ENCODE measurements around the gene IKZF2.

IKZF2 gene

GRCh38 chr2:213091765-213092164, 59.6 kb downstream of the IKZF2 start:
- in situ Hi-C loops (cut with HindIII; ENCODE audit: low sequenced_read_pairs) = no loop called here
- no peak for TF ChIP-seq CTCF (IDR thresholded peaks at IDR 0.05; ENCODE audit: low read depth, low read length)
- no peak overlapping the region for H3K4me3 ChIP-seq (ENCODE audit: low read depth, low read length)
- DNase-seq (ENCODE audit: low read depth, low spot score) = no peak

- no peak overlapping the region for H3K4me3 ChIP-seq (ENCODE audit: low read depth, low read length)
- in situ Hi-C loops (cut with HindIII; ENCODE audit: low sequenced_read_pairs) = no loop called here
- DNase-seq (ENCODE audit: low read depth, low spot score) = no peak
- TF ChIP-seq CTCF (IDR thresholded peaks at IDR 0.05; ENCODE audit: low read depth, low read length) = no peak
These were observed 60.6 kb downstream of the IKZF2 start for GRCh38 chr2:213090772-213091171.

GRCh38 chr2:213089438-213089837, 62.0 kb downstream of the IKZF2 start:
- no peak for DNase-seq (ENCODE audit: low read depth, low spot score)
- in situ Hi-C loops (cut with HindIII; ENCODE audit: low sequenced_read_pairs) = no loop called here
- TF ChIP-seq CTCF (IDR thresholded peaks at IDR 0.05; ENCODE audit: low read depth, low read length) = no peak
- H3K4me3 ChIP-seq (ENCODE audit: low read depth, low read length) = no peak overlapping the region

GRCh38 chr2:213087040-213087439, 64.4 kb downstream of the IKZF2 start:
- in situ Hi-C loops (cut with HindIII; ENCODE audit: low sequenced_read_pairs) = no loop called here
- H3K4me3 ChIP-seq (ENCODE audit: low read depth, low read length) = no peak overlapping the region
- no peak for DNase-seq (ENCODE audit: low read depth, low spot score)
- TF ChIP-seq CTCF (IDR thresholded peaks at IDR 0.05; ENCODE audit: low read depth, low read length) = no peak

- TF ChIP-seq CTCF (IDR thresholded peaks at IDR 0.05; ENCODE audit: low read depth, low read length) = no peak
- DNase-seq (ENCODE audit: low read depth, low spot score) = no peak
- no peak overlapping the region for H3K4me3 ChIP-seq (ENCODE audit: low read depth, low read length)
- in situ Hi-C loops (cut with HindIII; ENCODE audit: low sequenced_read_pairs) = no loop called here
These were observed 64.8 kb downstream of the IKZF2 start for GRCh38 chr2:213086571-213086970.

- no peak for DNase-seq (ENCODE audit: low read depth, low spot score)
- H3K4me3 ChIP-seq (ENCODE audit: low read depth, low read length) = no peak overlapping the region
- no peak for TF ChIP-seq CTCF (IDR thresholded peaks at IDR 0.05; ENCODE audit: low read depth, low read length)
- in situ Hi-C loops (cut with HindIII; ENCODE audit: low sequenced_read_pairs) = no loop called here
These were observed 65.4 kb downstream of the IKZF2 start for GRCh38 chr2:213086050-213086449.

- in situ Hi-C loops (cut with HindIII; ENCODE audit: low sequenced_read_pairs) = no loop called here
- no peak for TF ChIP-seq CTCF (IDR thresholded peaks at IDR 0.05; ENCODE audit: low read depth, low read length)
- DNase-seq (ENCODE audit: low read depth, low spot score) = no peak
- no peak overlapping the region for H3K4me3 ChIP-seq (ENCODE audit: low read depth, low read length)
These were observed 65.9 kb downstream of the IKZF2 start for GRCh38 chr2:213085538-213085937.

Measured in astrocyte of the spinal cord (primary cell).